ENCODE results near the gene SSC5D. TPM values are rescaled to one million over a fixed set of nuclear protein-coding genes. Genes with fewer than 3 reads are reported as not detected.

SSC5D gene
- total and polyA plus RNA-seq, 9 of the 15 experiments (the other 6 are each of a cell fraction or from before 2014, with no cell fraction given), result 0.04 to 0.71 (median 0.14) TPM; not detected in 2

DNA sequence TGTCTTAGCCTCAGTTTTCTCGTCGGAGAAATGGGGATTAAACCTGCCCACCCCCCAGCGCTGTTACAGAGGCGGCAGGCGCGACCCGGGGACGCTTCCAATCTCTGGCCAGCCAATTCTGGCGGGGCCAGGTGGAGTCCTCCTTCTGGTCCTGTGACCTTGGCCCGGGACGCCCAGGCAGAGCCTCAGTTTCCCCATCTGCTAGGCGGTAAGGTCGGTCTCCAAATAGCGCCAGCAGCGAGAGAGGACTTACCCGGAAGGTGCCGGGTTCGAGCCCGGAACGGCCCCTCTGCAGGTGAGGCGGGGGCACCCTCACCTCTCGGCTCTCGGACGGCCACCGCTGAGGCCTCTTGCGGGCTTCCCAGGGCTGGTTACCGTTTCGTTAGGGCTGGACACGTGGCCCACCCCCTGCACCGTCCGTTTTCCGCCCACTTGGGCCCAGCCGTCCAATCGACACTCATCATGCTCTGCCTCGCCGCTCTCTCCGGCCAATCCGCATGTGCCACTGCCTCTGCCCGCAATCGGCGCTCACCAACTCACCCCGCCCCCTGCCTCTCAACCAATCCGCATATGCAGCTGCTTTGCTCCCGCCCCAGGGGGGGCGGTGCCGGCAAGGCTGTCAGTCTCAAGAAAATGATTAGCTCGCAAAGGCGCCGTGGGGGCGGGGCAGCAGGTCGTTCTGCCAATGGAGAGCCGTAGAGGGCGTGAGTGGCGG, 26.8 kb upstream of the SSC5D start, which contains the start of gene ISOC2 (continued):
- TF ChIP-seq, protein P1, sequence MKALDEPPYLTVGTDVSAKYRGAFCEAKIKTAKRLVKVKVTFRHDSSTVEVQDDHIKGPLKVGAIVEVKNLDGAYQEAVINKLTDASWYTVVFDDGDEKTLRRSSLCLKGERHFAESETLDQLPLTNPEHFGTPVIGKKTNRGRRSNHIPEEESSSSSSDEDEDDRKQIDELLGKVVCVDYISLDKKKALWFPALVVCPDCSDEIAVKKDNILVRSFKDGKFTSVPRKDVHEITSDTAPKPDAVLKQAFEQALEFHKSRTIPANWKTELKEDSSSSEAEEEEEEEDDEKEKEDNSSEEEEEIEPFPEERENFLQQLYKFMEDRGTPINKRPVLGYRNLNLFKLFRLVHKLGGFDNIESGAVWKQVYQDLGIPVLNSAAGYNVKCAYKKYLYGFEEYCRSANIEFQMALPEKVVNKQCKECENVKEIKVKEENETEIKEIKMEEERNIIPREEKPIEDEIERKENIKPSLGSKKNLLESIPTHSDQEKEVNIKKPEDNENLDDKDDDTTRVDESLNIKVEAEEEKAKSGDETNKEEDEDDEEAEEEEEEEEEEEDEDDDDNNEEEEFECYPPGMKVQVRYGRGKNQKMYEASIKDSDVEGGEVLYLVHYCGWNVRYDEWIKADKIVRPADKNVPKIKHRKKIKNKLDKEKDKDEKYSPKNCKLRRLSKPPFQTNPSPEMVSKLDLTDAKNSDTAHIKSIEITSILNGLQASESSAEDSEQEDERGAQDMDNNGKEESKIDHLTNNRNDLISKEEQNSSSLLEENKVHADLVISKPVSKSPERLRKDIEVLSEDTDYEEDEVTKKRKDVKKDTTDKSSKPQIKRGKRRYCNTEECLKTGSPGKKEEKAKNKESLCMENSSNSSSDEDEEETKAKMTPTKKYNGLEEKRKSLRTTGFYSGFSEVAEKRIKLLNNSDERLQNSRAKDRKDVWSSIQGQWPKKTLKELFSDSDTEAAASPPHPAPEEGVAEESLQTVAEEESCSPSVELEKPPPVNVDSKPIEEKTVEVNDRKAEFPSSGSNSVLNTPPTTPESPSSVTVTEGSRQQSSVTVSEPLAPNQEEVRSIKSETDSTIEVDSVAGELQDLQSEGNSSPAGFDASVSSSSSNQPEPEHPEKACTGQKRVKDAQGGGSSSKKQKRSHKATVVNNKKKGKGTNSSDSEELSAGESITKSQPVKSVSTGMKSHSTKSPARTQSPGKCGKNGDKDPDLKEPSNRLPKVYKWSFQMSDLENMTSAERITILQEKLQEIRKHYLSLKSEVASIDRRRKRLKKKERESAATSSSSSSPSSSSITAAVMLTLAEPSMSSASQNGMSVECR (CRISPR knock-in tag; IDR thresholded peaks at IDR 0.05), result peak; percentile 85; the same call in 1 of the 2 replicates
- TF ChIP-seq MTA3 (IDR thresholded peaks at IDR 0.05; ENCODE audit: borderline replicate concordance) (peak; percentile 79; the same call in 1 of the 2 replicates), FOS (IDR thresholded peaks at IDR 0.05; ENCODE audit: extremely low read depth, insufficient read length) (peak; percentile 97), NFRKB (IDR thresholded peaks at IDR 0.05; ENCODE audit: low read depth) (peak; percentile 90), SRSF3 (IDR thresholded peaks at IDR 0.05; ENCODE audit: insufficient read depth, low read length) (0 out of 2 replicates have a peak, but pooled peaks have one; percentile 92), ETV5 (CRISPR knock-in tag; IDR thresholded peaks at IDR 0.05; ENCODE audit: low read depth) (peak; percentile 50; the same call in 1 of the 2 replicates), GABPA (tag; conservative IDR thresholded peaks at IDR 0.05; ENCODE audit: low read depth) (peak; percentile 78), SOX6 (IDR thresholded peaks at IDR 0.05) (peak; percentile 37), ZNF75A (CRISPR knock-in tag; IDR thresholded peaks at IDR 0.05) (no peak), ADNP (tag; IDR thresholded peaks at IDR 0.05) (peak; percentile 98), SRF (CRISPR knock-in tag; IDR thresholded peaks at IDR 0.05) (peak in 1 of 2 experiments; percentile 43; a peak in 1 of 4 replicates), ZNF57 (CRISPR knock-in tag; IDR thresholded peaks at IDR 0.05) (no peak), ZKSCAN1 (IDR thresholded peaks at IDR 0.05; ENCODE audit: low read depth, low read length) (no peak), SAFB (IDR thresholded peaks at IDR 0.05; ENCODE audit: borderline replicate concordance, low read depth, low read length) (no peak), PRPF4 (IDR thresholded peaks at IDR 0.05; ENCODE audit: insufficient read depth, low read depth, low read length, poor library complexity, severe bottlenecking) (no peak)
- TF ChIP-seq, protein P2, sequence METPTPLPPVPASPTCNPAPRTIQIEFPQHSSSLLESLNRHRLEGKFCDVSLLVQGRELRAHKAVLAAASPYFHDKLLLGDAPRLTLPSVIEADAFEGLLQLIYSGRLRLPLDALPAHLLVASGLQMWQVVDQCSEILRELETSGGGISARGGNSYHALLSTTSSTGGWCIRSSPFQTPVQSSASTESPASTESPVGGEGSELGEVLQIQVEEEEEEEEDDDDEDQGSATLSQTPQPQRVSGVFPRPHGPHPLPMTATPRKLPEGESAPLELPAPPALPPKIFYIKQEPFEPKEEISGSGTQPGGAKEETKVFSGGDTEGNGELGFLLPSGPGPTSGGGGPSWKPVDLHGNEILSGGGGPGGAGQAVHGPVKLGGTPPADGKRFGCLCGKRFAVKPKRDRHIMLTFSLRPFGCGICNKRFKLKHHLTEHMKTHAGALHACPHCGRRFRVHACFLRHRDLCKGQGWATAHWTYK (CRISPR knock-in tag; IDR thresholded peaks at IDR 0.05), result peak; percentile 70; the same call in 1 of the 2 replicates
- TF ChIP-seq, protein P3, sequence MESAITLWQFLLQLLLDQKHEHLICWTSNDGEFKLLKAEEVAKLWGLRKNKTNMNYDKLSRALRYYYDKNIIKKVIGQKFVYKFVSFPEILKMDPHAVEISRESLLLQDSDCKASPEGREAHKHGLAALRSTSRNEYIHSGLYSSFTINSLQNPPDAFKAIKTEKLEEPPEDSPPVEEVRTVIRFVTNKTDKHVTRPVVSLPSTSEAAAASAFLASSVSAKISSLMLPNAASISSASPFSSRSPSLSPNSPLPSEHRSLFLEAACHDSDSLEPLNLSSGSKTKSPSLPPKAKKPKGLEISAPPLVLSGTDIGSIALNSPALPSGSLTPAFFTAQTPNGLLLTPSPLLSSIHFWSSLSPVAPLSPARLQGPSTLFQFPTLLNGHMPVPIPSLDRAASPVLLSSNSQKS (CRISPR knock-in tag; IDR thresholded peaks at IDR 0.05), result no peak
- TF ChIP-seq, protein P4, sequence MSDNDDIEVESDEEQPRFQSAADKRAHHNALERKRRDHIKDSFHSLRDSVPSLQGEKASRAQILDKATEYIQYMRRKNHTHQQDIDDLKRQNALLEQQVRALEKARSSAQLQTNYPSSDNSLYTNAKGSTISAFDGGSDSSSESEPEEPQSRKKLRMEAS (CRISPR knock-in tag; IDR thresholded peaks at IDR 0.05), result peak; percentile 97
